HepG2 (cell line): ENCODE data around the gene PTPRD. TPM values are rescaled to one million over a fixed set of nuclear protein-coding genes. Genes with fewer than 3 reads are reported as not detected.

Experiments
- ATAC-seq: fragments of 200-7000 bp; cut with Tn5 transposase; 3 replicates; pipeline ENCODE4 v1.9.1; 2020; ENCODE audit warnings: mild to moderate bottlenecking, moderate library complexity
- BruUV-seq: library from RNA; stranded (reverse); fragments of 400-500 nt; replicated peaks from 2 replicates; lab custom pipeline; 2021; lab: Mats Ljungman, UMichigan
- CTCF ChIA-PET: fragments of 300-600 bp; formaldehyde crosslinking; extraction: SDS; loops from one replicate; lab custom pipeline; 2021; ENCODE audit warnings: low total read pairs, inconsistent platforms, low intra/inter-chr PET ratio; lab: Yijun Ruan, JAX
- POLR2A ChIA-PET: fragments of 350-600 bp; sonication (Branson Sonifier 250); formaldehyde crosslinking; loops from one replicate; lab custom pipeline; 2020; ENCODE audit warnings: antibody characterized with exemption, inconsistent platforms; lab: Yijun Ruan, JAX
- DNase-seq: peaks from one replicate; pipeline ENCODE4 v3.0.0-alpha.2; 2015; ENCODE audit warnings: low spot score
- FAIRE-seq: peaks from 3 replicates; lab custom pipeline; 2011; peaks lifted over from hg19 to GRCh38; lab: Jason Lieb, UNC
- H2AFZ ChIP-seq: one replicate; pipeline ENCODE4 v1.6.1; 2011; ENCODE audit warnings: low read length, inconsistent platforms
- H3K27ac ChIP-seq: fragments of 300-600 bp; 3 replicates; pipeline ENCODE4 v1.8.0; 2011; ENCODE audit warnings: mixed run types, mild to moderate bottlenecking, mixed read lengths, low read length, inconsistent platforms; ENCODE audit not compliant: insufficient read depth; ENCODE audit errors: extremely low read length
- H3K27me3 ChIP-seq, 2 experiments: fragments of 200-600 bp in 1 of 2; 2 replicates in 1 of 2; 3 replicates in 1 of 2; pipeline versions ENCODE4 v1.6.0 to v1.8.0; 2011; ENCODE audit warnings: low read length in 2 of 2, mild to moderate bottlenecking in 2 of 2, moderate library complexity in 2 of 2, inconsistent platforms in 1 of 2; ENCODE audit not compliant: insufficient read depth in 2 of 2, control insufficient read depth in 1 of 2
- H3K36me3 ChIP-seq, 2 experiments: fragments of 200-600 bp in 1 of 2; replicated peaks in 1 of 2; 2 replicates in 1 of 2; 3 replicates in 1 of 2; pipeline versions ENCODE4 v1.5.1 to v1.8.0; 2011; ENCODE audit warnings: low read length in 2 of 2, inconsistent platforms in 1 of 2; ENCODE audit not compliant: insufficient read depth in 2 of 2, control insufficient read depth in 1 of 2
- H3K4me1 ChIP-seq: 2 replicates; pipeline ENCODE4 v1.5.1; 2012; ENCODE audit warnings: low read length, inconsistent platforms; ENCODE audit not compliant: insufficient read depth
- H3K4me2 ChIP-seq: 2 replicates; pipeline ENCODE4 v1.6.0; 2011; ENCODE audit warnings: low read depth, low read length, inconsistent platforms
- H3K4me3 ChIP-seq, 3 experiments: fragments of 200-600 bp in 1 of 3; sonication (generic), shearing (Covaris generic) in 1 of 3; replicated peaks in 1 of 3; 2 replicates each; pipeline ENCODE4 v1.5.1; 2011 to 2016; ENCODE audit warnings: low read length in 3 of 3, inconsistent platforms in 2 of 3, low read depth in 2 of 3, mild to moderate bottlenecking in 2 of 3, control low read depth in 1 of 3, mixed read lengths in 1 of 3; ENCODE audit not compliant: insufficient read depth in 1 of 3
- H3K79me2 ChIP-seq: one replicate; pipeline ENCODE4 v1.6.1; 2011; ENCODE audit warnings: low read length, inconsistent platforms; ENCODE audit not compliant: insufficient read depth
- H3K9ac ChIP-seq: 2 replicates; pipeline ENCODE4 v1.6.0; 2011; ENCODE audit warnings: mild to moderate bottlenecking, low read depth, low read length, inconsistent platforms; ENCODE audit not compliant: insufficient read depth
- H3K9me3 ChIP-seq: 2 replicates; pipeline ENCODE4 v1.5.1; 2012; ENCODE audit warnings: mild to moderate bottlenecking, low read length
- H4K20me1 ChIP-seq: 2 replicates; pipeline ENCODE4 v1.6.0; 2011; ENCODE audit warnings: inconsistent platforms, mild to moderate bottlenecking, low read length, moderate library complexity; ENCODE audit not compliant: insufficient read depth
- GMEB1 ChIP-seq: sonication (generic); formaldehyde crosslinking; IDR thresholded peaks from 2 replicates; pipeline ENCODE4 v1.5.1; 2020; ENCODE audit warnings: missing genetic modification reagents, mild to moderate bottlenecking, borderline replicate concordance
- KLF15 ChIP-seq: sonication (generic); formaldehyde crosslinking; IDR thresholded peaks from 2 replicates; pipeline ENCODE4 v1.8.1; 2023; ENCODE audit warnings: borderline replicate concordance, mild to moderate bottlenecking, inconsistent platforms, missing genetic modification reagents, mixed read lengths
- MAZ ChIP-seq, 2 experiments: sonication (generic) in 1 of 2; formaldehyde crosslinking in 1 of 2; IDR thresholded peaks; 2 replicates each; pipeline versions ENCODE4 v1.5.0 to v1.6.1; 2012 to 2020; ENCODE audit warnings: low read depth in 2 of 2, mild to moderate bottlenecking in 2 of 2, borderline replicate concordance in 1 of 2, improper control_type of control experiment in 1 of 2, low read length in 1 of 2, missing genetic modification reagents in 1 of 2, moderate library complexity in 1 of 2
- PITX1 ChIP-seq: sonication (generic); formaldehyde crosslinking; IDR thresholded peaks from 2 replicates; pipeline ENCODE4 v1.5.1; 2020; ENCODE audit warnings: mild to moderate bottlenecking, missing genetic modification reagents
- TAF1 ChIP-seq: sonication (generic); formaldehyde crosslinking; IDR thresholded peaks from 2 replicates; pipeline ENCODE4 v1.4.0; 2020; ENCODE audit warnings: missing genetic modification reagents
- ZNF253 ChIP-seq: sonication (generic); formaldehyde crosslinking; IDR thresholded peaks from 2 replicates; pipeline ENCODE4 v1.8.0; 2022; ENCODE audit warnings: mild to moderate bottlenecking, missing genetic modification reagents, borderline replicate concordance
- ZNF577 ChIP-seq: sonication (generic); formaldehyde crosslinking; IDR thresholded peaks from 2 replicates; pipeline ENCODE4 v1.4.0; 2020; ENCODE audit warnings: mild to moderate bottlenecking, low read depth, missing genetic modification reagents, borderline replicate concordance
- ZNF747 ChIP-seq: sonication (generic); formaldehyde crosslinking; IDR thresholded peaks from 2 replicates; pipeline ENCODE4 v1.8.1; 2023; ENCODE audit warnings: missing genetic modification reagents, mild to moderate bottlenecking, borderline replicate concordance
- WGBS: methylation state at CpG from one replicate; pipeline ENCODE4 v1.1.6; 2017; ENCODE audit warnings: low lambda C conversion rate; 5-methylcytosine and 5-hydroxymethylcytosine counted together
- in situ Hi-C: cut with HindIII; loops from 2 replicates; pipeline ENCODE4 v1.10.0; 2017; ENCODE audit warnings: low pct_unique_long_range_greater_than_20kb; ENCODE audit not compliant: extremely low pct_ligation_motif_present
- intact Hi-C: fragments of 100-400 bp; cut with micrococcal nuclease; formaldehyde crosslinking; loops from one replicate; pipeline ENCODE4 v1.10.0; 2022; ENCODE audit not compliant: unreplicated experiment
- polyA plus RNA-seq, 8 experiments: library from polyadenylated mRNA; depleted of rRNA in 3 of 8; stranded (reverse) in 7 of 8; unstranded in 1 of 8; fragments of >200 nt; fragmentation: Illumina TruSeq in 4 of 8; extraction: Trizol in 4 of 8; gene quantifications; 2 replicates each; pipeline versions ENCODE4 v1.2.1 to v1.2.3, GENCODE V29; 2011 to 2016; ENCODE audit warnings: low read depth in 4 of 8, missing spikeins in 1 of 8, mixed read lengths in 1 of 8; ENCODE audit not compliant: insufficient read depth in 1 of 8
- total RNA-seq, 5 experiments: library from RNA; depleted of rRNA; stranded (reverse); fragments of >200 nt; fragmentation: Illumina TruSeq; extraction: Trizol; gene quantifications; 2 replicates each; pipeline ENCODE4 v1.2.3, GENCODE V29; 2016; ENCODE audit warnings: low read depth in 1 of 5
- TF ChIP-seq, protein P1 (sequence below): sonication (generic); formaldehyde crosslinking; IDR thresholded peaks from 2 replicates; pipeline ENCODE4 v1.9.0; 2021; ENCODE audit warnings: missing genetic modification reagents, mild to moderate bottlenecking, borderline replicate concordance
- TF ChIP-seq, protein P2 (sequence below): sonication (generic); formaldehyde crosslinking; IDR thresholded peaks from 2 replicates; pipeline ENCODE4 v1.5.0; 2020; ENCODE audit warnings: mild to moderate bottlenecking, missing genetic modification reagents
- TF ChIP-seq, protein P3 (sequence below): sonication (generic); formaldehyde crosslinking; IDR thresholded peaks from 2 replicates; pipeline ENCODE4 v1.5.1; 2020; ENCODE audit warnings: mild to moderate bottlenecking, moderate library complexity, missing genetic modification reagents
- TF ChIP-seq, protein P4 (sequence below): fragments of 450-650 bp; IDR thresholded peaks from 2 replicates; pipeline ENCODE4 v1.6.1; 2016

The PTPRD gene
- total and polyA plus RNA-seq, 2 of the 13 experiments (the other 11 are each of a cell fraction or from before 2014, with no cell fraction given): 0.05 TPM; not detected in 1

DNA sequence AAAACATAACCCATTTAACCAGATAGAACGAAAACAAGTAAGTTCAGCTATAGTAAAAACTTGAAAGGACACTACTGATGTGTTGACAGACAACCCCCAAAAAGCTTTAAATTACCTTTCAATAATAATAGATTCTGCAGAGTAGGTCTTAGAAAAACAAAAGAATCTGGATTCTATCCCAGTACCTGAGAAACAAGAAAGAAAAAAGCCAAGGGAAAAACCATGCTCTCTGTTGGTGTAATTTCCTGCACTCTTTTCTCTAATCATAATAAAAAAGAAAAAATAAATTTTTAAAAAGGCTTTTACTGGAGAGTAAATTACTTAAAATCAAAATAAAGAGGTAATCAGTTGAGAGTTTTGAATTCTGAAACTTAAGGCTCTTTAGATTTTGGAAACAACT is 1090.4 kb downstream of the PTPRD start:
- CTCF ChIA-PET: no interaction called here
- no peaks in the 10 kb centered on the region for H3K27me3 ChIP-seq
- H4K20me1 ChIP-seq: no peaks in the 10 kb centered on the region
- no peaks in the 10 kb centered on the region for H3K4me1 ChIP-seq
- H2AFZ ChIP-seq: no peak overlapping the region
- no peak overlapping the region for H3K27ac ChIP-seq
- intact Hi-C loops (no loop called here), in situ Hi-C loops (no loop called here)
- no peaks in the 10 kb centered on the region for H3K36me3 ChIP-seq
- no TSS peak for BruUV-seq
- DNase-seq (no peak), FAIRE-seq (no peak), ATAC-seq (no peak)
- H3K9me3 ChIP-seq: no peaks in the 10 kb centered on the region
- POLR2A ChIA-PET: no interaction called here
- H3K79me2 ChIP-seq: no peaks in the 10 kb centered on the region
- no peak overlapping the region for H3K4me2 ChIP-seq
- TF ChIP-seq, protein P1, sequence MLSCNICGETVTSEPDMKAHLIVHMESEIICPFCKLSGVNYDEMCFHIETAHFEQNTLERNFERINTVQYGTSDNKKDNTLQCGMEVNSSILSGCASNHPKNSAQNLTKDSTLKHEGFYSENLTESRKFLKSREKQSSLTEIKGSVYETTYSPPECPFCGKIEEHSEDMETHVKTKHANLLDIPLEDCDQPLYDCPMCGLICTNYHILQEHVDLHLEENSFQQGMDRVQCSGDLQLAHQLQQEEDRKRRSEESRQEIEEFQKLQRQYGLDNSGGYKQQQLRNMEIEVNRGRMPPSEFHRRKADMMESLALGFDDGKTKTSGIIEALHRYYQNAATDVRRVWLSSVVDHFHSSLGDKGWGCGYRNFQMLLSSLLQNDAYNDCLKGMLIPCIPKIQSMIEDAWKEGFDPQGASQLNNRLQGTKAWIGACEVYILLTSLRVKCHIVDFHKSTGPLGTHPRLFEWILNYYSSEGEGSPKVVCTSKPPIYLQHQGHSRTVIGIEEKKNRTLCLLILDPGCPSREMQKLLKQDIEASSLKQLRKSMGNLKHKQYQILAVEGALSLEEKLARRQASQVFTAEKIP (CRISPR knock-in tag): no peak
- TF ChIP-seq MAZ (IDR thresholded peaks at IDR 0.05; ENCODE audit: borderline replicate concordance, low read depth, low read length) (no peak), MAZ (CRISPR knock-in tag; IDR thresholded peaks at IDR 0.05; ENCODE audit: low read depth) (no peak), GMEB1 (CRISPR knock-in tag) (no peak), ZNF577 (CRISPR knock-in tag) (no peak), PITX1 (no peak), TAF1 (CRISPR knock-in tag) (no peak), ZNF253 (no peak), ZNF747 (CRISPR knock-in tag) (no peak), KLF15 (CRISPR knock-in tag) (no peak)
- TF ChIP-seq, protein P2, sequence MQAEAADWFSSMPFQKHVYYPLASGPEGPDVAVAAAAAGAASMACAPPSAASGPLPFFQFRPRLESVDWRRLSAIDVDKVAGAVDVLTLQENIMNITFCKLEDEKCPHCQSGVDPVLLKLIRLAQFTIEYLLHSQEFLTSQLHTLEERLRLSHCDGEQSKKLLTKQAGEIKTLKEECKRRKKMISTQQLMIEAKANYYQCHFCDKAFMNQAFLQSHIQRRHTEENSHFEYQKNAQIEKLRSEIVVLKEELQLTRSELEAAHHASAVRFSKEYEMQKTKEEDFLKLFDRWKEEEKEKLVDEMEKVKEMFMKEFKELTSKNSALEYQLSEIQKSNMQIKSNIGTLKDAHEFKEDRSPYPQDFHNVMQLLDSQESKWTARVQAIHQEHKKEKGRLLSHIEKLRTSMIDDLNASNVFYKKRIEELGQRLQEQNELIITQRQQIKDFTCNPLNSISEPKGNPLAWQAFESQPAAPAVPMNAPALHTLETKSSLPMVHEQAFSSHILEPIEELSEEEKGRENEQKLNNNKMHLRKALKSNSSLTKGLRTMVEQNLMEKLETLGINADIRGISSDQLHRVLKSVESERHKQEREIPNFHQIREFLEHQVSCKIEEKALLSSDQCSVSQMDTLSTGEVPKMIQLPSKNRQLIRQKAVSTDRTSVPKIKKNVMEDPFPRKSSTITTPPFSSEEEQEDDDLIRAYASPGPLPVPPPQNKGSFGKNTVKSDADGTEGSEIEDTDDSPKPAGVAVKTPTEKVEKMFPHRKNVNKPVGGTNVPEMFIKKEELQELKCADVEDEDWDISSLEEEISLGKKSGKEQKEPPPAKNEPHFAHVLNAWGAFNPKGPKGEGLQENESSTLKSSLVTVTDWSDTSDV: no peak
- TF ChIP-seq, protein P3, sequence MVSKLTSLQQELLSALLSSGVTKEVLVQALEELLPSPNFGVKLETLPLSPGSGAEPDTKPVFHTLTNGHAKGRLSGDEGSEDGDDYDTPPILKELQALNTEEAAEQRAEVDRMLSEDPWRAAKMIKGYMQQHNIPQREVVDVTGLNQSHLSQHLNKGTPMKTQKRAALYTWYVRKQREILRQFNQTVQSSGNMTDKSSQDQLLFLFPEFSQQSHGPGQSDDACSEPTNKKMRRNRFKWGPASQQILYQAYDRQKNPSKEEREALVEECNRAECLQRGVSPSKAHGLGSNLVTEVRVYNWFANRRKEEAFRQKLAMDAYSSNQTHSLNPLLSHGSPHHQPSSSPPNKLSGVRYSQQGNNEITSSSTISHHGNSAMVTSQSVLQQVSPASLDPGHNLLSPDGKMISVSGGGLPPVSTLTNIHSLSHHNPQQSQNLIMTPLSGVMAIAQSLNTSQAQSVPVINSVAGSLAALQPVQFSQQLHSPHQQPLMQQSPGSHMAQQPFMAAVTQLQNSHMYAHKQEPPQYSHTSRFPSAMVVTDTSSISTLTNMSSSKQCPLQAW (CRISPR knock-in tag): no peak
- TF ChIP-seq, protein P4, sequence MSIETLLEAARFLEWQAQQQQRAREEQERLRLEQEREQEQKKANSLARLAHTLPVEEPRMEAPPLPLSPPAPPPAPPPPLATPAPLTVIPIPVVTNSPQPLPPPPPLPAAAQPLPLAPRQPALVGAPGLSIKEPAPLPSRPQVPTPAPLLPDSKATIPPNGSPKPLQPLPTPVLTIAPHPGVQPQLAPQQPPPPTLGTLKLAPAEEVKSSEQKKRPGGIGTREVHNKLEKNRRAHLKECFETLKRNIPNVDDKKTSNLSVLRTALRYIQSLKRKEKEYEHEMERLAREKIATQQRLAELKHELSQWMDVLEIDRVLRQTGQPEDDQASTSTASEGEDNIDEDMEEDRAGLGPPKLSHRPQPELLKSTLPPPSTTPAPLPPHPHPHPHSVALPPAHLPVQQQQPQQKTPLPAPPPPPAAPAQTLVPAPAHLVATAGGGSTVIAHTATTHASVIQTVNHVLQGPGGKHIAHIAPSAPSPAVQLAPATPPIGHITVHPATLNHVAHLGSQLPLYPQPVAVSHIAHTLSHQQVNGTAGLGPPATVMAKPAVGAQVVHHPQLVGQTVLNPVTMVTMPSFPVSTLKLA: no peak
- WGBS: 0% methylated on average over 1 of the region's 1 CpG
- no peak overlapping the region for H3K9ac ChIP-seq
- H3K4me3 ChIP-seq: no peak overlapping the region
